ENCODE data around the gene IL23A. TPM values are rescaled to one million over a fixed set of nuclear protein-coding genes. Genes with fewer than 3 reads are reported as not detected.

The IL23A gene
- total RNA-seq, 1 donor from 2014 or later, result 0.56 TPM

DNA sequence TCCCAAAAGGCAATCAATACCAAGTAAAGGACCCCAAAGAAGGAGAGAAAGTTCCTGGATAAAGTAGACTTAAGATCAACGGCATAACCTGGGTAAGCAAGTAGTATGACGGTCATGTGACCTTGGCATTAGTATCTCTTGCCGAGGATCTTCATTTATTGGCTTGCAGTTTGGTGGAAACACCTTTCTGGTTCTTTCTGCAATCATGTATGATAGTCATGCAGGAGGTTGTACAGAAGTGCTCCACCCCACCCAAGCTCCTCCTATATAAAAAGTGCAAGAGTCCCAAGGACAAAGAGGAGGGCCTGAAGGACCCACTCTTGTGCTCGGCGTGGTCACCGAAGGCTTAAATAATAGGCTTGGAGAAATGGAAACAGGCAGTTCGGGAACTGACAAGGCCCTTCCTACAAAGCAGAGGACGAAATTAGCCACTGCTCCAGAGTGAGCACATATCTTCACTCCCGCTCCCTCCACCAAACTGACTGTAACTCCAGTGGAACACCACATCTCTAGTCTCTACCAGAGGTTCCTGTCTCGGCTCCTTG, 39.3 kb upstream of the IL23A start:
- peaks cover 17% of the 10 kb centered on the region for H3K36me3 ChIP-seq
- no peaks in the 10 kb centered on the region for H3K9me3 ChIP-seq
- intact Hi-C loops (cut with DNase I), result no loop called here
- peak overlapping the region; percentile 70 for H3K4me3 ChIP-seq
- no peak for DNase-seq
- H3K27ac ChIP-seq, result peak overlapping the region; percentile 94
- no peak for TF ChIP-seq CTCF (IDR thresholded peaks at IDR 0.05)
- peak; percentile 0 to 18 for ATAC-seq
- H3K27me3 ChIP-seq (ENCODE audit: low read depth), result no peaks in the 10 kb centered on the region
- H3K4me1 ChIP-seq, result peaks cover 57% of the 10 kb centered on the region

DNA sequence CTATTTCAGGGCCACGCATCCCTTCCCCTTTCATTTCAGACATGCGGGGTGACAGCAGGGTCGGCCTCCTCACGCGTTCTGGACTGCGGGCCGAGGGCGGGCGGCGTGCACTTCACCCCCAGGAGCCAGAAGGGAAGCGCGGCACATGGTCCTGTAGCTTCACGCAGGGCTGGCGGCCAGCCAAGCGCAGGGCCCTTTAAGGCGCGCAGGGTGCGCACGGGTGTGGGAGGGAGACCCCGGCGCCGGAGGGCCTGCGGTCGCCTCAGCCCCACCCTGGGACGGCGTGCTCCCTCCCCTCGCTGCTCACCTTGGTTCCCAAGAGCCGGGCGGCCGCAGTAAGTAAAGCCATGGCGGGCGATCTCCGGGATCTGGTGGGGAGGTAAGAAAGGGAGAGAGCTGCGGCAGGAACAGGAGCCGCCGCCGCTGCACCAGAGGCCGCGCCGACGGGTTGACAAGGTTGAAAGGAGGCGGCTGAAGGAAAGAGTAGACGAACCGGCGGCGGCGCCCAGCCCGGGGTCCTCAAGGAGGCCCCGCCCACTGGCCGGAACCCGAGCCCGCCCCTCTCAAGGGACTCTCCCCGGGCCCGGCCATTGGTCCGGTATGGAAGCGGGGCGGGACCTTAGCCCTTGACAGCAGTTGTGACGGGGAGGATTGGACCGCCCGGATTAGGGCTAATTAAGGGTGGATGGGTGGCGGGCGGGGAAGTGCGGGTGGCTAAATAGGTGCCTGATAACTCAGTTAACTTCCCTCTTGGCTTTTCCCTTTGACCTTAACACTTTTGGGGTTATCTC, 38.6 kb upstream of the IL23A start, which contains the start of gene CS:
Gene CS (minus strand): TSS at position 478 of the 791 bp plus-strand sequence. CDS start 129 bp downstream, at position 349.
- Histone ChIP-seq H3K27me3 (ENCODE audit: low read depth) (no peaks in the 10 kb centered on the region), H3K36me3 (peaks cover 18% of the 10 kb centered on the region), H3K4me1 (peaks cover 57% of the 10 kb centered on the region), H3K4me3 (peak within 1 kb of the TSS; percentile 70), H3K27ac (peak within 1 kb of the TSS; percentile 94), H3K9me3 (no peaks in the 10 kb centered on the region)
- peak; percentile 99 for ATAC-seq
- intact Hi-C loops (cut with DNase I), result no loop called here
- peak; percentile 99 for DNase-seq
- TF ChIP-seq CTCF (IDR thresholded peaks at IDR 0.05), result no peak

- no peak for TF ChIP-seq CTCF (IDR thresholded peaks at IDR 0.05)
- peak; percentile 6 to 38 for ATAC-seq
- no peak for DNase-seq
- intact Hi-C loops (cut with DNase I), result no loop called here
- H3K9me3 ChIP-seq, result no peaks in the 10 kb centered on the region
- peaks cover 24% of the 10 kb centered on the region for H3K36me3 ChIP-seq
- peak overlapping the region; percentile 70 for H3K4me3 ChIP-seq
- no peaks in the 10 kb centered on the region for H3K27me3 ChIP-seq (ENCODE audit: low read depth)
- H3K4me1 ChIP-seq, result peaks cover 55% of the 10 kb centered on the region
- peak overlapping the region; percentile 94 for H3K27ac ChIP-seq
Observed at GRCh38 chr12:56300644-56301464, 37.8 kb upstream of the IL23A start.

DNA sequence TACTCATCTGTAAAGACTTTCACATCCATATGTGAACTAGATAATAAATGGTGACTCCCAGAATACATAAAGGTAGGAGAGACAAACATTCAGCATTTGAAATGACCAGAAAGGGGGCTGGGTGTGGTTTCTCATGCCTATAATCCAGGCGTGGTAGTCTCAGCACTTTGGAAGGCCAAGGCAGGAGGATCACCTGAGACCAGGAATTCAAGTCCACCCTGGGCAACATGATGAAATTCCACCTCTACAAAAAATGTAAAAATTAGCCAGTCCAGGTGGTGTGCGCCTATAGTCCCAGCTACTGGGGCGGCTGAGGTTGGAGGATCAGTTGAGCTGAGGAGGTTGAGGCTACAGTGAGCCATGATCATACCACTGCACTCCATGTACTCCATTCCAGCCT, 34.4 kb upstream of the IL23A start:
- Histone ChIP-seq H3K27me3 (ENCODE audit: low read depth) (no peaks in the 10 kb centered on the region), H3K4me3 (no peak overlapping the region), H3K36me3 (peaks cover 49% of the 10 kb centered on the region), H3K27ac (no peak overlapping the region), H3K9me3 (no peaks in the 10 kb centered on the region), H3K4me1 (peaks cover 21% of the 10 kb centered on the region)
- ATAC-seq, result no peak
- TF ChIP-seq CTCF (IDR thresholded peaks at IDR 0.05), result no peak
- no peak for DNase-seq
- intact Hi-C loops (cut with DNase I), result no loop called here

GRCh38 chr12:56304872-56305590, 33.7 kb upstream of the IL23A start:
- Histone ChIP-seq H3K27me3 (ENCODE audit: low read depth) (no peaks in the 10 kb centered on the region), H3K27ac (no peak overlapping the region), H3K4me1 (peaks cover 21% of the 10 kb centered on the region), H3K9me3 (no peaks in the 10 kb centered on the region), H3K4me3 (no peak overlapping the region), H3K36me3 (peaks cover 57% of the 10 kb centered on the region)
- ATAC-seq (no peak), DNase-seq (no peak)
- intact Hi-C loops (cut with DNase I), result no loop called here
- no peak for TF ChIP-seq CTCF (IDR thresholded peaks at IDR 0.05)

Measured in lower lobe of right lung (tissue), 2 donors.